ENCODE results near the gene GBP4.
A peak's percentile ranks its signal among the peaks of the same experiment; 100 is the strongest.

The GBP4 gene

DNA sequence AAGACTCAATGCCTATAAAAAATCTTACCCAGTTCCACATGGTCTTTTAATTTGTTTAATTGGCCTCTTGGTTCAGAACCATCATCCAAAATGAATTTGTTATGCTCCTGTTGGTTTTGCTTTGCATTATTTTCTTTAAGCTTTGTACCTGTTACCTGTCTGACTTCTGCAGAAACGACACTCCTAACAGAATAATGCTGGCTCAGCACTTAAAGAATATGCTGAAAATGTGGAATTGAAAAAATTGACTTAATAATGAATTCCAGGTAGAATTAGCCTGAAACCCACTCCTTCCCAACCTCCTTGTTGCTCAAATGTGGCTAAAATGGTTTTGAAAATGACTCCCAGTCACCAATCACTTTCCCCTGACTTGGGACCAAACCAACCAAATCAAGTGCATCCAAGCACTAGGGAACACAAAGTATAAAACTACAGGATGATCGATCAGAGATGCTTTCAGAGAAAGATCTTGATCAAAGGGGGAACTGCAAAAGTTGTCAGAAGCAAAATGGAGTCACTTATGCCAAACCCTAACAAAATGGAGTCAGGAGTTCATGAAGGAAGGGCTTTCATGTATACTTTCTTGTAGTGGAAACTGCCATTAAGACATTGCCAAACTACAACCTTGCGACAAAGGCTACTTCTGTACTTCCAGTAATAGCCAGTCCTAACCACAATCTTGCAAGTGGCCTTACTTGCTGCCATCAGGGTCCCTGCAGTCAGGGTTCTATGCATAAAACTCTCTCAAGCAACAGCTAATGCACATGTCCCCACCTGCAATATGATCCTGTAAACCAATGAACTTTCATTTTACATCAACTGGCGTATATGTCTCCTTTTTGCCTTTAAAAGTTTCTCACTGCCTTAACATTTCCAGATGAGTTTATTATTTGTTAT is 28.3 kb downstream of the GBP4 start:
- no peak for DNase-seq

DNA sequence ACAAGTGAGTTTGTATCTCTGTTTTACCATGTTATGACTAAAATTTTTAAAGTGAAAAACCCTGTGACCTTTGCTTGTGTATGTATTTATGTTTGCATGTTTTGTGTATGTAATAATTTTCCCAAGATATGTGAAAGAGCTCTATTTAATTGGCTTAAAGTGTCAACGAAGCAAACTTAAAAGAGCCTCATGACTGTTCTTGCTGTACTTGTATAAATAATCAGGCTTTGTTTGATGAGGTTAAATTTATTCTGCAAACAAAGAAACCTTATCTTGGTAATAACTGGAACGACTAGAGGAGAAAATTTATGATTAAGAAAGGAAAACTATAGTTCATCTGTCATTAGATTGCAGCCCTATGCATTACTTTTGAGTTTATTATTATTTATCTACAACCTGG is 29.6 kb downstream of the GBP4 start:
- DNase-seq = no peak

DNA sequence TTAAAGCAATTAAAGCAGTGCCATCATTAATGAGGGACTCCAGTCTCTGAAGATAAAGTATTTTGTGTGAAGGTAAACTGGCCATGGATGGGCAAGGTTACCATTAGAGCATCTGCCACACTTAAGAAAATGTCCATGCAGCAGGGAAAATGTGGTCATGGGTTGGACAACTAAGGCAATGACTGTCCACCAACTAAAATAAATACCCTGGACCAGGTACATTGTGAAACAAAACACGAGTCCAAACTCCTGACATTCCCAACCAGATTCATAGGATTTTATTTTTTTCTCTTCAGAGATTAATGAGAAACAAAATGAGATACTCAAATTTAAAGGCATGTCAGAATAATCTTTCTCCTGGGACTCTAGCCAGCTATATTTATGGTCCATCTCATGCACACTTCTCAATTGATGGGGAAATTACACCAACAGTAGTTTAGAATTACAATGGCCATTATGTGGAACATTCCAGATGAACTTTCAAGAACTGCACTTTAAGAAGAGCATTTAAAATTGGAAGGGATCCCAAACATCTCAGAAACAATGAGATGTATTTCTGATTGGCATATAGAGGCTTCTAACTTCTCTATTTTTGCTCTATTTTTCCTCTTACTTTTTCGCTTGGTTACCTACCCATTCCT is 31.0 kb downstream of the GBP4 start:
- DNase-seq = peak; percentile 79

DNA sequence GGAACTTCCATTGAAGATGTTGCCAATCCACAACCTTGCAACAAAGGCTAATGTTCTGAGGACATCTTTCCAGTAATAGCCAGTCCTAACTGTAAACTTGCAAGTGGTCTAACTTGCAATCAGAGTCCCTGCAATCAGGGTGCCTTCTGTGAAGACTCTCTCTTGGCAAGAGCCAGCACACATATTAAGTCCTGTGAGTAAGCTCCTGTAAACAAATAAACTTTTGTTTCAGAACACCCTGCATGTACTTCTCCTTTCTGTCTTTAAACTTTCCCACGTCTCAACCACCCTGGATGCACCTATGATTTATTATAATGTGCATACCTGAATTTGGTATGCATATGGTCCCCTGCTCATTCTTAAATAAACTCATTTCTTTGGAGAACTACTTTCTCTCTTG is 32.0 kb downstream of the GBP4 start:
- no peak for DNase-seq

DNA sequence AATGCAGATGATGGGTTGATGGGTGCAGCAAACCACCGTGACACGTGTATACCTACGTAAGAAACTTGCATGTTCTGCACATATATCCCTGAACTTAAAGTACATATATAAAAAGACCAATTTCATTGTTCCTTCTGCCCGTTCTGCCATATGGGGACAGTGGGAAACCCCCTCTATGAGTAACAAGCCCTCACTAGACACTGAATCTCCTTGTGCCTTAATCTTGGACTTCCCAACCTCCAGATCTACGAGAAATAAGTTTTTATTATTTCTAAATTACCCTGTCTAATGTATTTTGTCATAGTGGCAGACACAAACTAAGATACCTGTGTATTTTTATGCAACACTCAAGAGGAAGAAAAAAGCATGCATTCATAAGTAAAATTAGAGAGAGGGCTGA is 32.9 kb downstream of the GBP4 start:
- no peak for DNase-seq

DNA sequence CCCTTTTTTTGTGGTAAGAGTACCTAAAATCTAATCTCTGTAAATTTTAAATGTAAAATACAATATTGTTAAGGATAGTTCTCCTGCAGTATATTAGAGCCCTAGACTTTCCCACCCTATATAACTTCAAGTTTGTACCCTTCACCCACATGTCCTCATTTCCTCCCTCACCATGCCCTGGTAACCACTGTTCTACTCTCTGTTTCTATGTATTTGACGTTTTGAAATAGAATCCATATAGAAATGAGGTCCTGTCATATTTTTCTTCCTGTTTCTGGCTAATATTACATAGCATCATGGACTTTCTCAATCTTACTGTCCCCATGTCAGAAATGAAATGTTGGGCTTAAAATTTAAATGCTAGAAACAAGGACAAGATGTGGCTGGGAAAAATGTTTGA is 47.7 kb downstream of the GBP4 start:
- no peak for DNase-seq

DNA sequence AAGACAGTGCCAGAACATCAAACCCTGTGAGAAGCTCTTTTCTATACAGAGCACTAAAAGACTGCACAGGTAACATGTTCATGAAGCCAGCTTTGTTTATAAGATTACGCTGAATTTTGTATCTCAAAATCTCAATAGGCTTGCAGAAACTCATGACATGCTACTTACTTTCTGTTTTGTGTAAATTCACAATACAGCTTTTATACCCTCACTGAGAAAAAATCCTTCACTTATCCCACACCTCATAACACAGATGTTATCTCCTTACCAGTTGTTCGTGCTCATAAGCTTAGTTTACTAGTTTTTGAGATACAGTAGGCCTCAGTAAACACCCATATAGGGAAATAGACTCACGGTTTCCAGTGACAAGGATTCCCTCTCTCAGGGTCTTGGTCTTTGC is 48.8 kb downstream of the GBP4 start:
- DNase-seq = no peak

DNA sequence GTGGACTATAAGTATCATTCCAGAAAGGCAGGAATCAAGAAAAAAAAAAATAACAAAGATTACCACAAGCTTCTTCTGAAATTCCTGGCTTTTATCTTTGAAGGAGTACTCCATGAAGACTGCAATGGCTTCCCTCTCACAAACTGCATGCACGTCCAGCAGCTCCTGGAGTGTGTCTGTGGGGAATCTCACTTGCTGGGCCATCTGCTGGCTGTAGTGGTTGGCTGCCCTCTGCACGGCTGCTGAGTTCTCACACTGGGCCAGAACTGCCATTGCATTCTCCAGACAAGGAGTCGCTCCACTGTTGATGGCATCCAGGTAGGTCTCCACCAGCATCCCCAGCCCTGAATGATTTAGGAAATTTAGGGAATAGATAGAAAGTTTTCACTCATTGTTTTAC is 49.5 kb downstream of the GBP4 start:
- no peak for DNase-seq

DNA sequence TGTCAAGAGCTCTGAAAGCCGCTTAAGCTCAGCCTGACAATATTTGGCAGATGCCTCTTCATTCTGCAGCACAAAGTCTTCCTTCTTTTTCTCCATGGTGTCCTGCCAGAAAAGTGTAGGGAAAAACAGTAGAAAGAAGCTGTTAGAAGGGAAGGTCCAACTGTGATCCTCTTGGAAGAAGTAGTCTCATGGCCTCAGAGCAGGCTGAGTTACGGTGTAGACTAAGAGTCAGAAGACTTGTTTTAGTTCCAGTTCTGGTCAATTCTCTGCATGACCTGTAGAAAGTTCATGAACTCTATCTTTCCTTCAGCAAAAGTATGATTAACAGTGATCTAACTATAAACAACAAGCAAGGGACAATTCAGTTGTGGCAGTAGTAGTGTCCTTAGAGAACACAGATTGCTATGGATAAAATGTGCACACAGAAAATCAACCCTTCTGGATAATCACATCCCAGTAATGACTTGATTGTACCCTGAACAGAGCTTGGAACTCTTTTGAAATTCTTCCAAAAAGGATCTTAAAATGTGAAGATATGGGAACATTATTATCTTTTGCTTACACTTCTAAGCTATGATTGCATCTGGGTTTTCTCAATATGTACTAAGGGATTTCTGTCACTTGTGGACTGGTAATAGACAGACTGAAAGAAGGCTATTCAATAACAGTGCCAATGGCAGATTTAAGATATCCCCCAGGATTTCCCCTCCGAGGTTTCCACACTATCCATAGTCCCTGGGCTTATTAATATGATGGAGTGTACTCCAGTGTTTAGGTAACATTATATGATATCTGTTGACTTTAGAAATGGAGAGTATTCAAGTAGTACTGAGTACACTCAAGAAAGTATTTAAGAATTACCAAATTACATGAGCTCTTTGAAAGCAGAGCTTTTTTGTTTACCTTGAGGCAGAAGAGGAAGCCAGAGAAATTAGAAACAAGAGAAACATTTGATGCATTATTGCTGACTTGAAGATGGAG is 50.8 kb downstream of the GBP4 start:
- no peak for DNase-seq

DNA sequence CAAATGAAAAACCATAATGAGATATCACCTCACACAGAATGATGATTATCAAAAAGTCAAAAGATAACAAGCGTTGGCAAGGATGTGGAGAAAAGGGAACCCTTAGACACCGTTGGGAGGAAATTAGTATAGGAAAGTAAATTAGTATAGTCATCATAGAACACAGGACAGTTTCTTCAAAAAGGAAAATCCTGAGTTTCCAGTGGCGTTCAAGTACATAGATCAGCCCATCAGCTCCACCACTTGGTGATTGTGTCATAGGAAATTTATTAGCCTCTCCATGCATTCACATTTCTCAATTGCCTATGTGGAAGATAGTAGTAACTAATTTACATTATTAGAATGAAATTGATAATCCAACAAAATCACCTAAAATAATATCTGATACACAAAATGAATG is 52.0 kb downstream of the GBP4 start:
- no peak for DNase-seq

DNA sequence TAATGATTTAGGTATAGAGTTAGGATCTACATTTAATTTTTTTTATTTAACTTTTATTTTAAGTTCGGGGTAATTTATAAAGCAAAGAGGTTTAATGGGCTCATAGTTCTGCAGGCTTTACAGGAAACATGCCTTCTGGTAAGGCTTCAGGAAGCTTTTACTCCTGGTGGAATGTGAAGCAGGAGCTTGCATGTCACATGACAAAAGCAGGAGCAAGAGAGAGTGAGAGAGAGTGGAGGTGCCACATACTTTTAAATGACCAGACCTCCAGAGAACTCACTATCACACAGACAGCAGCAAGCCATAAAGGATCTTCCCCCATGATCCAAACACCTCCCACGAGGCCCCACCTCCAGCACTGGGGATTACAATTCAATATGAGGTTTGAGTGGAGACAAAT is 55.3 kb downstream of the GBP4 start:
- DNase-seq = no peak

DNA sequence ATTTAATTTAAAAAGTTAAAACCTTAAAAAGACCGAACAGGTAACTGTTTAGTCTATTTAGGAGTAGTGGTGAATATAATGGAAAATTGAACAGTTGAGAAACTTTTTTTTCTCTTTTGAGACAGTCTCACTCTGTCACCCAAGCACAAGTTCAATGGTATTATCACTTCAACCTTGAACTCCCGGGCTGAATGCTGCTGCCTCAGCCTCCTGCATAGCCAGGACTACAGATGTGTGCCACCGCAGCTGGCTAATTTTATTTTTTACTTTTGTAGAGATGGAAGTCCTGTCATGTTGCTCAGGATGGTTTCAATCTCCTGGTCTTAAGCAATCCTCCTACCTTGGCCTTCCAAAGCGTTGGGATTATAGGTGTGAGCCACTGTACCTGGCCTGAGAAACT is 56.6 kb downstream of the GBP4 start:
- no peak for DNase-seq

DNA sequence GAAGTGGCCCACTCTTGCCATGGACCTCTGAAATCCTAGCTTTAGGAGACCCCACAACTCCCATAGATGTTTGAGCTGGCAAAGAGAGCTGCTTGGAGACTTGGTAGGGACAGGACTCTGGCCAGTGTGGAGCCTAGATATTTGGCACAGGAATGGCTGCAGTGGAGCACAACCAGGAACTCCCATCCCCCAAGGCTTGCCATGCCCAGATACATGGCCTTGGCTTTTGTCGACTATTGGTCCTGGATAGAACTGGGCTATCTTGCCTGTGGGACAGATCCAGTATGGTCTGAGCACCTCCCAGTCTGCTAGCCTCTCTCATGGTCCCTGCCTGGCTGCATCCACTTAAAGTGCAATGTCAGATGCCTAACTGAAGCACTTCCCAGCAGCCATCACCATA is 65.0 kb downstream of the GBP4 start:
- DNase-seq = no peak

All from NCI-H1105 treated with DMSO at 0.1 percent for 48 hours (cell line).